ENCODE measurements around the gene CST8. TPM values are rescaled to one million over a fixed set of nuclear protein-coding genes. Genes with fewer than 3 reads are reported as not detected.

Gene CST8
- not detected in 2 replicates for total RNA-seq

DNA sequence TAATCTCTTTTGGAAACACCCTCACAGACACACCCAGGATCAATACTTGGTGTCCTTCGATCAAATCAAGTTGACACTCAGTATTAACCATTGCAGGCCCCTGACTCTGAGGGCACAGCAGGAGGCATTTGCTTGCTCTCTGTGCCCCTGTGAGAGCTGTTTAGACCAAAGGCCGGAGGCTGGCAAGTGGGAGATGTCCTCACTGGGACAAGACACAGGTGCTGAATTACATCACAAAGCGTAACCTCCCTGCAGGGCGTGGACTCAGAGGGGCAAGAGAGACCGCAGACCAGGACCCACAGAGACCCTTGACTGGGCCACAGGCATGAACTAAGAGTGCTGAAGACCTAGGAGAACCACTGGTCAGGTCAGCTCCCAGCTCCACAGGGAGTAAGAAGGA lies at the start of gene CST8:
CST8 (plus strand) TSS at position 301 of the 400 bp plus-strand sequence. CDS start 551 bp downstream, outside the sequence.

GRCh38 chr20:23452776-23453175 lies 38.1 kb upstream of the CST8 start, which contains the start of gene CST11:
CST11 (minus strand) TSS chr20:23452876; CDS start chr20:23452811, 65 bp downstream.

Small RNAs within 50 kb of the gene (small RNA-seq; reads per million reads assigned to genes)
- not detected for gene RF00019

Other genes with a start within 250 kb of the CST8 start
- 22.0 and 29.5 TPM in 2 replicates for gene NXT1, start 140.3 kb upstream of the CST8 start, total RNA-seq
- 14.7 and 15.2 TPM in 2 replicates for gene GZF1, start 128.9 kb upstream of the CST8 start, total RNA-seq
- gene NAPB, start 69.6 kb upstream of the CST8 start, total RNA-seq: 6.6 and 10.0 TPM in 2 replicates
- not detected in 2 replicates for gene CSTL1, start 51.4 kb upstream of the CST8 start, total RNA-seq
- not detected in 2 replicates for gene CST11, start 38.2 kb upstream of the CST8 start, total RNA-seq
- gene CST9L, start 77.4 kb downstream of the CST8 start, total RNA-seq: not detected in 2 replicates
- not detected in 2 replicates for gene CST9, start 114.8 kb downstream of the CST8 start, total RNA-seq
- 192 and 315 TPM in 2 replicates for gene CST3, start 146.8 kb downstream of the CST8 start, total RNA-seq
- gene CST4, start 197.9 kb downstream of the CST8 start, total RNA-seq: not detected in 2 replicates